ENCODE results near the gene KCNC2. TPM values are rescaled to one million over a fixed set of nuclear protein-coding genes. Genes with fewer than 3 reads are reported as not detected.

KCNC2 gene
- 1 to 10 TPM in 4 of 8 experiments, under 1 TPM in 1, not detected in 3; 0.63 to 4.6 (median 1.1) TPM for total RNA-seq

DNA sequence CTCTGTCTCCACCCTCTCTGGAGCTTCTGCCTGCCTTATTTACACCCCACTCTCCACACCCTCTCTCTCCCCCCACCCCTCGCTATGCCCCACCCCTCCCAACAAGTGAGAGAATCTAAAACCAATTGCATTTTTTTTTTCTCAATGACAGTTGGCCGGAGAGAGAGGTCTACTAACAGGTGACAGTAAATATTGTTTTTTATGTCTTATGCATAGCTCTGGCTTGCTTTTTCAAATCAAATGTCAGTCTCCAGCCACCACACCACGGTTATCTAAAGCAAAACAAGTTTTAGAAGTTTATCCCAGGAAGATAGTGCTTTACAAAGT, at the start of gene KCNC2:
Gene KCNC2, minus strand, starts transcription at position 28 of the 327 bp plus-strand sequence.
- Histone ChIP-seq H3K27ac (no peak within 1 kb of the TSS), H3K4me1 (replicated peaks in 1 of 2) (peaks cover 0 to 6% of the 10 kb centered on the region in 2 donors), H3K4me3 (peak within 1 kb of the TSS; percentile 35 to 46 (median 42))
- WGBS, 10 experiments = 67 to 81% (median 74%) methylated on average over 1 to 2 of the region's 3 CpGs; no CpG with 5 or more reads in 7 of the 10 experiments
- in situ Hi-C loops (cut with MboI; ENCODE audit: low pct_unique_long_range_greater_than_20kb in 2 of 9, low sequenced_read_pairs in 9 of 9, unreplicated experiment in 9 of 9) = no loop called here
- ATAC-seq (replicated peaks in 6 of 8) = no peak

DNA sequence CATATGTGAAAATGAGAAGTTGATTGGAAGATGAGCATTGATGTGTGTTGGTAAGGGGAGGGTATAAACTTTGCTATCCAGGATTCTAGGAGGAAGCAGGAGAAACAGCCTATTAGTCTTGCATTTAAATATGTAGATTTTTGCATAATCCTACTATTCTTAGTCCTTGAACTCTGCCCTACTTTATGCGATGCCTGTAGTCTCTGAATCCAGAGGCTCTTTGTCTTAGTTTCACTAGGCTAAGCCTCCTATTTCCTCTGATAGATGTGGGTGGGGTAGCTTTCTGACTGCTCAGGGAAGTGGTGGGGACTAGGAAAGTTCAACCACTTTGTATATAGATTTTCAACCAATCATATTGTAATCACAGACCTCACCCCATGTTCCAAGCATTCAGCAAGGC, 49.5 kb upstream of the KCNC2 start:
- Histone ChIP-seq H3K4me3 (no peak overlapping the region), H3K27ac (no peak overlapping the region), H3K4me1 (replicated peaks in 1 of 2) (no peaks in the 10 kb centered on the region)
- ATAC-seq (replicated peaks in 6 of 8) = peak in 3 of 8 experiments; percentile 69 to 97 (median 93)
- 0 to 80% (median 13%) methylated on average over 1 of the region's 1 CpG; no CpG with 5 or more reads in 3 of the 10 experiments for WGBS, 10 experiments
- in situ Hi-C loops (cut with MboI; ENCODE audit: low pct_unique_long_range_greater_than_20kb in 2 of 9, low sequenced_read_pairs in 9 of 9, unreplicated experiment in 9 of 9) = no loop called here

DNA sequence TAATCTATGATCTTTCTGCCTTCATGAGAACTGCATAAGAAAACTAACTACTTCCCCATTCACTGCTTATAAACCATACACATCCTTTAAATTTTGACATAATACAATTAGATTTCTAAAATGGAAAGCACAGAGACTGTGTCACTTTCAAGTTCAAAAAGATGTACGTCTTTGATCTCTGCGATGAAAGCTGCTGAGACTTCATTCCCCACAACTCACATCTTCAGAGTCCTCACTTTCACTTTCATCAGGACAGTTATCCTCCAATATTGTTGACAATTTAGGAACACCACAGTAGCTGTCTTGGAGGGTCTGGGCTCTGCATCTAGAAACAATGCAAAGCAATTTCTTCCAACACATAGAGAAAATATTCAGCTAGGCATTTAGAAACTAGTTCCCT, 47.9 kb upstream of the KCNC2 start:
- Histone ChIP-seq H3K4me3 (no peak overlapping the region), H3K4me1 (replicated peaks in 1 of 2) (no peaks in the 10 kb centered on the region), H3K27ac (no peak overlapping the region)
- WGBS, 10 experiments = 10 to 100% (median 80%) methylated on average over 1 to 2 of the region's 2 CpGs; no CpG with 5 or more reads in 3 of the 10 experiments
- no peak for ATAC-seq (replicated peaks in 6 of 8)
- in situ Hi-C loops (cut with MboI; ENCODE audit: low pct_unique_long_range_greater_than_20kb in 2 of 9, low sequenced_read_pairs in 9 of 9, unreplicated experiment in 9 of 9) = no loop called here

DNA sequence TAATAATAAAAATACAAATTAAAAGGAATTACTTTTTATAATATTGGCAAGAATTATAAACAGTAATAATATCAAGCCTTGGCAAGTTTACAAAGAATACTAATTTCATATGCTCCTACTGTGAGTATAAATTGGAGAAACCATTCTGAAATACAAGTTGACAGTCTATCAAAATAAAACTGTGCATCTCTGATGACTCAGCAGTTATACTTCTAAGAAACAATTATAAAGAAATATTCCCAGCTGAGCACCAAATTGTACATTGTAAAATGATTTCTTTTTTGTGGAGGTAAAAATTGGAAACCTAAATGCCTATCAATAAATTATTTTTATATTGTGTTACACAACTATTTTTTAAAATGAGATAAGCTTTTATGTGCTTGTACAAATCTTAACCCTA, 35.5 kb upstream of the KCNC2 start:
- no peak overlapping the region for H3K27ac ChIP-seq
- in situ Hi-C loops (cut with MboI; ENCODE audit: low pct_unique_long_range_greater_than_20kb in 2 of 9, low sequenced_read_pairs in 9 of 9, unreplicated experiment in 9 of 9) = no loop called here
- no peak for ATAC-seq (replicated peaks in 6 of 8)
- no peak overlapping the region for H3K4me3 ChIP-seq
- H3K4me1 ChIP-seq (replicated peaks in 1 of 2) = no peaks in the 10 kb centered on the region

DNA sequence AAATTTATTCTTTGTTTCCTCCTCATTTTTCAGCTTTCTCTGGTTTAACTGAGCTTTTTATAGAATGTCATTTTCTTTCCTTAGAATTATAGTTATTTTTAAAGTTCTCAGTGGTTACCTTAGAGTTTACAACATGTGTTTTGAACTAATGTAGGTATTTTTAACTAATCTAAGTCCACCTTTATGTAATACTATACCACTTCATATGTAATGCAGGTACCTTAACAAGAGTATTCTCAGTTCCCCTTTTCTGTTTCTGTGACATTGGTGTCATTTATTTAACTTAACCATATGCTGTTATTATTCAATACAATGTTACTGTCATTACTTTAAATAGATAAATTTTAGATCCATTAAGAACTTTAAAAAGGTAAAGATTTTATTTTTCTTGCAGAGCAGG, 30.3 kb upstream of the KCNC2 start:
- in situ Hi-C loops (cut with MboI; ENCODE audit: low pct_unique_long_range_greater_than_20kb in 2 of 9, low sequenced_read_pairs in 9 of 9, unreplicated experiment in 9 of 9) = no loop called here
- Histone ChIP-seq H3K4me1 (replicated peaks in 1 of 2) (no peaks in the 10 kb centered on the region), H3K4me3 (no peak overlapping the region), H3K27ac (no peak overlapping the region)
- ATAC-seq (replicated peaks in 6 of 8) = no peak

DNA sequence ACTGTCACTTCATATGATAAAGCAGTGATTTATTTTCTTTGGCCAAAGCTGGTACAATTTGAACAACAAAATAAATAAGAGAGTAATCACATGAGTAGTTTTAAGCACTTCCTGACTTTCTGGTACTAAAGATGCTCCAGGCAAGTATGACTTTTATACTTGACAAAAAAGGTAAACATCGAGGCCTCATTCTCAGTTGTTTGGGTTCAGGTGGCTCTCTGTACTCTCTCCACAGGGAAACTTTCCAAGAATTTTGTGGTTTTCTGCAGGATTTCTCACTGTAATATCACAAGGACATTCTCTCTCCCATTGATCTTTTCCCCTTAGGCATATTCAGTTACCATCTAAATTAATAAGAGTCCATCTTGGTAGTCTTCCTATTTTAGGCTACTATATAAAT, 26.6 kb upstream of the KCNC2 start:
- Histone ChIP-seq H3K27ac (no peak overlapping the region), H3K4me1 (replicated peaks in 1 of 2) (no peaks in the 10 kb centered on the region), H3K4me3 (no peak overlapping the region)
- no peak for ATAC-seq (replicated peaks in 6 of 8)
- in situ Hi-C loops (cut with MboI; ENCODE audit: low pct_unique_long_range_greater_than_20kb in 2 of 9, low sequenced_read_pairs in 9 of 9, unreplicated experiment in 9 of 9) = no loop called here
- WGBS, 10 experiments = 0 to 100% (median 20%) methylated on average over 1 of the region's 1 CpG; no CpG with 5 or more reads in 3 of the 10 experiments

DNA sequence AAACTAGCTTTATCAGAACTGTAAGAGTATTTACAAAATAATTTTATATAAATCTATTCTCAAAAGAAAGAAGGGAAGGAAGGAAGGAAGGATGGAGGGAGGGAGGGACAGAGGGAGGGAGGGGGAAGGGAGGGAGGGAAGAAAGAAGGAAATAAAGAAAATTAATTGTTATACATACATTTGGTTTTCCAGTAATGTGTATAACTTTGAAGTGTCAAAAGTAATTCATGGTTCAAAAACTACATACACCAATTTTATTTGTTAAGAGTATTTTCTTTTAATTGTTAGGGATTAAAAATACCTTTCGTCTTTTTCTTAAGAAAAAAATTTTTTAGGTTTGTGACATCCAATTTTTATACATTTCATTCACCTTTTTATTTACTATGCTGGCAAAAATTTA, 17.5 kb upstream of the KCNC2 start:
- WGBS, 10 experiments = 11 to 100% (median 87%) methylated on average over 1 of the region's 1 CpG; no CpG with 5 or more reads in 2 of the 10 experiments
- H3K4me3 ChIP-seq = no peak overlapping the region
- no peak for ATAC-seq (replicated peaks in 6 of 8)
- in situ Hi-C loops (cut with MboI; ENCODE audit: low pct_unique_long_range_greater_than_20kb in 2 of 9, low sequenced_read_pairs in 9 of 9, unreplicated experiment in 9 of 9) = no loop called here
- no peaks in the 10 kb centered on the region for H3K4me1 ChIP-seq (replicated peaks in 1 of 2)
- no peak overlapping the region for H3K27ac ChIP-seq

DNA sequence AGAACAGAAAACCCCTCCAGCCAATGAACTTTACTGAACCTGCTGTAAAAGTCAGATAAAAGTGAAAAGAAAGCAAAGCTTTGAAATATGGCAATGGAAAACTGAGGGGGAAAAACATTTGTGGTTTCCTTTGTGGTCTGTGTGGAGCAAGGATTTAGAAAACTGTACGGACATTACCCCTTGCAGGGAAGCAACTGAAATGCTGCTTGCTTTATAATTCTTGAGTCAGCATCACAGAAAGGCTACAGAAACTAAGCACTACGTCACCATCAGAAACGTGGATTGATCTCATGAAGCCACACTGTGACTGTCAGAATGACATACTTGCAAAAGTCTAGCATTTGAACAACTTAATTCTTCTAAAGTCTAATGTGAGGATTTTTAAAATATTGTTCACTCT, 2.4 kb upstream of the KCNC2 start:
- Histone ChIP-seq H3K4me3 (no peak overlapping the region), H3K27ac (no peak overlapping the region), H3K4me1 (replicated peaks in 1 of 2) (peaks cover 0 to 6% of the 10 kb centered on the region in 2 donors)
- no peak for ATAC-seq (replicated peaks in 6 of 8)
- 0 to 75% (median 42%) methylated on average over 1 to 3 of the region's 3 CpGs; no CpG with 5 or more reads in 3 of the 10 experiments for WGBS, 10 experiments
- in situ Hi-C loops (cut with MboI; ENCODE audit: low pct_unique_long_range_greater_than_20kb in 2 of 9, low sequenced_read_pairs in 9 of 9, unreplicated experiment in 9 of 9) = no loop called here

DNA sequence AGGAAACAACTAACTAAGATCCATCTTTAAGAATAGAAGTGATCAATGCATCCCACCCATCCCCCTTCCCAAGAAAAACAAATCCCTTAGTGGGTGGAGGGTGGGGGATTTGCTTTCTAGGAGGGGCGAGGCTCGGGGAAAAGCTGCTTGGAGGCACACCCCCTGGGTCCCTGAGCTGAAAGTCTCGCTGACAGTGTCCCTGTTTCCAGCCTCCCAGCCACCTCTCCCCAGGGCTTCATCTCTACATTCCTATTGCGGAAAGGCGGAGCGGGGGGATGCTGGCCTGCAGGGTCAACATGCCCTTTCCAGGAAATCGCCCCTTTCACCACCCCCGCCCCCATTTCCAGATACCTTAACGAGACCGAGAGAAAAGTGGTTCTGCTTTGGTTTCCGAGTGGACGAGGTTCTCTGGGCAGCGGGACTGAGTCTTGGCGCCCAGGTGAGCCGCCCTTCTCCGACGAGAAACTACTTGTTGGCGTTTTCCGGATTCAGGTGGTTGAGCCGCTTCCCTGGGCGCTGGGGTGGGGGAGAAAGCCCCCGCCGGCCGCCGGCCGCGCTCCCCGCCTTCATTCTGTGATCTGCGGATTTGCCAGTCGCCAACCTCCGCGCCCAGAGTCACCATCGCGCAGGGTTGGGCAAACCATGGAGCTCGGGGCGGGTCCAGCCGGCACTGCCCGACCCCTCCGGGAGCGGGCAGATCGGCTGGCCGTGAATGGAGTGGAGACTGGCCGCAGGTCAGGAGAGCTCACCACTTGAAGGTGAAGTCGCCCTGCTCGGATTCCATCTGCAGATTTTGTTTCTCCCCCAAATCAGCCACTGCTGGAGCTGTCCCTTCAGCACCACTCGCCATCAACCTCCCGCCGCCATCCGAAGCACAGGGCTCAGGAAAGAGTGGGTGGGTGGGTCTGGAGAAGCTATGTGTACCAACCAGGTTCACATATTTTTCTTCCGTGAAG, 505 bp downstream of the KCNC2 start:
- in situ Hi-C loops (cut with MboI; ENCODE audit: low pct_unique_long_range_greater_than_20kb in 2 of 9, low sequenced_read_pairs in 9 of 9, unreplicated experiment in 9 of 9) = no loop called here
- Histone ChIP-seq H3K27ac (no peak overlapping the region), H3K4me3 (peak overlapping the region; percentile 35 to 46 (median 42)), H3K4me1 (replicated peaks in 1 of 2) (peaks cover 0 to 6% of the 10 kb centered on the region in 2 donors)
- peak; percentile 65 to 90 (median 84) for ATAC-seq (replicated peaks in 6 of 8)
- 0 to 2% (median 0%) methylated on average over 1 to 17 of the region's 50 CpGs; no CpG with 5 or more reads in 5 of the 10 experiments for WGBS, 10 experiments

DNA sequence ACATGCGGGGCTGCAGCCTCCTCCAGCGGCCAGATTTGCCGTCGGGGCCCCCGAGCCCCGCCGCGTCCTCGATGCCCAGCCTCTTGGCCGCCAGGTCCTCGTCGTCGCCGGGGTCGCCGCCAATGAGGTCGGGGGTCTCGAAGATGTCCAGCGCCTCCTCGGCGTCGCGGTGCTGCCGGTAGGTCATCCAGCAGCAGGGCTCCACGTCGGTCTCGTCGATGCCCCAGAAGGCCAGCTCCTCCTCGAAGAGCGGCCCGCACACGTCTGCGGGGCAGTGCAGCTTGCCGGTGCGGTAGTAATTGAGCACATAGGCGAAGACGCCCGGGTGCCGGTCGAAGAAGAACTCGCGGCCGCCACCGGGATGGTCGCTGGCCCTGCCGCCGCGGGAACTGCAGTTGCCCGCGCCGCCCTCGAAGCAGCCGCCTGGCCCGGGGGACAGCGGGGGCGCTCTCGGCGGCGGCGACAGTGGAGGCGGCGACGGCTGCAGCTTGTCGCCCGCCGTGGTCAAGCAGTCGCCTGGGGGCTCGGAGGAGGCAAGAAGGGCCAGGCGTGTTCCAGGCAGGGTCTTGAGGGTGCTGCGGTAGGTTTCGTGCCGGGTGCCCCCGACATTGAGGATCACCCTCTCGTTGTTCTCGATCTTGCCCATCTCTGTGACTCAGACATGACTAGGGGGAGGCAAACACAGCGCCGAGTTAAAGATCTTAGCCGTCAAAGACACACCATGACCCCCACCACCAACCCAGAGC, 2.1 kb downstream of the KCNC2 start:
- WGBS, 10 experiments = 0 to 29% (median 2%) methylated on average over 1 to 27 of the region's 78 CpGs; no CpG with 5 or more reads in 3 of the 10 experiments
- peak in 6 of 8 experiments; percentile 19 to 57 (median 44) for ATAC-seq (replicated peaks in 6 of 8)
- H3K27ac ChIP-seq = no peak overlapping the region
- peaks cover 0 to 6% of the 10 kb centered on the region in 2 donors for H3K4me1 ChIP-seq (replicated peaks in 1 of 2)
- H3K4me3 ChIP-seq = peak overlapping the region; percentile 14 to 42 (median 20)
- in situ Hi-C loops (cut with MboI; ENCODE audit: low pct_unique_long_range_greater_than_20kb in 2 of 9, low sequenced_read_pairs in 9 of 9, unreplicated experiment in 9 of 9) = no loop called here

DNA sequence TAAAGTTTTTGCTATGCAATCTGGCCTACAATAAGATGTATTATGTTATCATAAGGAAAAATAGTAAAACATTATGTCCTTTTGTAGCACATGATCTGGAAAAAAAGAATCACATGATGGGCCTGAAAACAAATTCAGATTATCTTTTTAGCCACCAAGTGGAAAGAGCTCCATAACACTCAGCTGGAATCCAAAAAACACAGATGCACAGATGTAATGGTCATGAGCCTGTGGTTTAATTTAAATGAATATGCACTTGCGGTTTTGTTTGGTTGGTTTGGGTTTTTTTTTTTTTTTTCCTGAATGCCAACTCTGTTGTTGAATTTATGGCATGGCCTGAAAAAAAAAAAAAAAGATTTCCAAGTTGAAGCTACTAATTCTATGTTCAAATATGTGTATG, 4.1 kb downstream of the KCNC2 start:
- H3K27ac ChIP-seq = no peak overlapping the region
- in situ Hi-C loops (cut with MboI; ENCODE audit: low pct_unique_long_range_greater_than_20kb in 2 of 9, low sequenced_read_pairs in 9 of 9, unreplicated experiment in 9 of 9) = no loop called here
- ATAC-seq (replicated peaks in 6 of 8) = peak in 3 of 8 experiments; percentile 40 to 72 (median 63)
- H3K4me3 ChIP-seq = no peak overlapping the region
- 0 to 100% (median 60%) methylated on average over 1 of the region's 1 CpG; no CpG with 5 or more reads in 3 of the 10 experiments for WGBS, 10 experiments
- peaks cover 4 to 10% of the 10 kb centered on the region in 2 donors for H3K4me1 ChIP-seq (replicated peaks in 1 of 2)

DNA sequence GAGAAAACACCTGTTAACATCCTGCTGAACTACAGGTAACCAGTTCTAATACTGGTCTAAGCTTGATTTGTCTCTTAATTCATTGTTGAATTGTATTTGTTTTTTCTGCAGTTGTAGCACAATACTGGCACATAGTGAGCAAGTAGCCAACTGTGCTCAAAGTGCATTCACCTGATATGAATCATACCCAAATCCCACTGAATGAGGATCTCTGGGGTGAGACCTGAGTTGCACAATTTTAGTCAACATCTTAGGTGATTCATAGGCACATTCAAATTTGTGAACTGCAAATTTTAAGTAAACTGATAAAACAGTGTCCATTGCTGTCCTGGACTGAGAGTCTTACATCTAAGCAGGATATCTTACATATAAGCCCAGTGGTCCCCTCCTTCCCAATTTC, 12.8 kb downstream of the KCNC2 start:
- no peak for ATAC-seq (replicated peaks in 6 of 8)
- in situ Hi-C loops (cut with MboI; ENCODE audit: low pct_unique_long_range_greater_than_20kb in 2 of 9, low sequenced_read_pairs in 9 of 9, unreplicated experiment in 9 of 9) = no loop called here
- no peak overlapping the region for H3K4me3 ChIP-seq
- no peak overlapping the region for H3K27ac ChIP-seq
- H3K4me1 ChIP-seq (replicated peaks in 1 of 2) = peaks cover 4 to 5% of the 10 kb centered on the region in 2 donors

DNA sequence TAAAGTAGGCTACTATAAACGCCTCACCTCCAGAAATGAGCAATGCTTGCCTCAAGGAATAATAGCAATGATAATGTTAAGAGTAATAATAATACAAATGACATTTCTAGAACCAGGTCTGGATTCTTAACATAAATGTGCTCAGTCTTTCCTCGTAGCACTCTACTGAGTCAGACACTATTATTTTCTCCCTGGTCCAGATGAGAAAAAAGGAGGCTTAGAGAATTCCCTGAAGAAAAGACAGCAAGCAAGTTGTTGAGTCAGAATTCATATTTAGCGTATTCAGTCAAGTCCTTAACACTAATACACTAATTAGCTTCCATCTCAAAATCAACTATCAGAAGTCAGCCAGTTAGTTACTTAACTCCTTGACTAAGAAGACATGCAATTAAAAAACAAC, 13.2 kb downstream of the KCNC2 start:
- Histone ChIP-seq H3K4me3 (no peak overlapping the region), H3K4me1 (replicated peaks in 1 of 2) (peaks cover 4 to 5% of the 10 kb centered on the region in 2 donors), H3K27ac (no peak overlapping the region)
- in situ Hi-C loops (cut with MboI; ENCODE audit: low pct_unique_long_range_greater_than_20kb in 2 of 9, low sequenced_read_pairs in 9 of 9, unreplicated experiment in 9 of 9) = no loop called here
- 27 to 100% (median 76%) methylated on average over 1 to 3 of the region's 3 CpGs; no CpG with 5 or more reads in 1 of the 10 experiments for WGBS, 10 experiments
- no peak for ATAC-seq (replicated peaks in 6 of 8)

All from motor neuron (in vitro differentiated cells).